ENCODE data around the gene FTO.

FTO gene

DNA sequence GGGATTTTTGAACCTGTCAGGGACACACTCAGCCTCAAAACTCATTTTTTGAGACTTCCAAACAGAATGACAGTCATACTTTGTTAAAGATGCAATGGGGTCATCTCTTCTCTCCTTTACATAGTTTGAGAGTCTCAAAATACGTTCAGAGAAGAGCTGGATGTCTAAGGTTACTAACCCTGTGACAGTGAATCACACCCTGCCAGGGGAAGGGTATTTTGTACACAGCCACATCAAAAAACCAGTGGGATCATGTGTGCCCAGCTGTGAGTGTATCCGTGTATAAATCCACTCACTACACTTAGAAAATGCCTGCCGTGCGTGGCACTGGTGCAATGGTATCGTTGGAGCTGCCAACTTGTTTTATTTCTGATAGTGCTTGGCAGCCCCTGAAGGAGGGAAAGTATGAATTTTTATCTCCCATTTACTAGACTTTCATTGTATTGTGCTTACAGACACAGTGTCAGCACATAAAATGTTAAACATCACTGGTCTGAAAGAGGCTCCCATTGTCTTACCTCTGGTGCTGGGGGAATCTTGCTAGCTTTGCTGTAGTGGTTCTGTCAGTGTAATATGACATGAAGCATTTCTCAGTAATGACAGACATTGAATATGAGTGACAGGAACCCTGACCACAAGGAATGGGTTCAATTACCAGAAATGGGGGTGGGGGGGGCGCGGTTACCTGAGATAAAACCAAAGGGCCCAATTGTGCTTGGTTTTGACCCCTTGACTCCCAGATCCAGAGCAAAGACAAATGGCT, 256.3 kb downstream of the FTO start:
- DNase-seq (ENCODE audit: low read depth in 1 of 2, low spot score in 1 of 2), result no peak

DNA sequence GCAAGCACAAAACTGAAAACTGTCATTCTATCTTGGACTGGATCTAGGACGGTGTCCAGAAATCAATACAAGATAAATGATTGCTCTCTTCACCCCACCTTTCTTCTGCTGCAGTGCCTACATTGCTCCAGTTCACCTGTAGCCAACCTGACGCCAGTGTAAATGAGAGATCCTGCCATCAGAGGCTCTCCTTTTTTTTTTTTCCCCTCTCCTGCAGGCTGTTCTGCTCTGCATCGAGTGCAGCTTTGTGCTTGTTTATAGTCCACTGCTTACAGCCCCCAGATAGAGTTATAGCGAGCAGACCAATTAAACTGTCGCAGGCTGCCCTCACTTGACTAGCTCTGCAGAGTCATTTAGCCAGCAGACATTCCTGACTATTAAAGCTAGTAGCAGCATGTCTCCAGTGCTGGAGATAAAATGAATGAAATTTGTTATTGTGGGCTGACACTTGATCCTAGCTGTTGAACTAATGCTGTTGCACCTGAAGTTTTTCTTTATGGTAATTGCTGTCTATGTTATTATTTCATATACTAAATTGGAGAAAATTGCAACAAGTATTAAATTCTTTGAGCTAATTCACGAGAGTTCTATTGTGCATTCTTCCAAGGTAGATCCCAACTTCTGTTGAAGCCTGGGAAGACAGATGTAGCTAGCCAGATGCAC, 257.1 kb downstream of the FTO start:
- no peak for DNase-seq (ENCODE audit: low read depth in 1 of 2, low spot score in 1 of 2)

- DNase-seq (ENCODE audit: low read depth in 1 of 2, low spot score in 1 of 2), result no peak
These were observed 258.1 kb downstream of the FTO start for GRCh38 chr16:53962041-53962440.

DNA sequence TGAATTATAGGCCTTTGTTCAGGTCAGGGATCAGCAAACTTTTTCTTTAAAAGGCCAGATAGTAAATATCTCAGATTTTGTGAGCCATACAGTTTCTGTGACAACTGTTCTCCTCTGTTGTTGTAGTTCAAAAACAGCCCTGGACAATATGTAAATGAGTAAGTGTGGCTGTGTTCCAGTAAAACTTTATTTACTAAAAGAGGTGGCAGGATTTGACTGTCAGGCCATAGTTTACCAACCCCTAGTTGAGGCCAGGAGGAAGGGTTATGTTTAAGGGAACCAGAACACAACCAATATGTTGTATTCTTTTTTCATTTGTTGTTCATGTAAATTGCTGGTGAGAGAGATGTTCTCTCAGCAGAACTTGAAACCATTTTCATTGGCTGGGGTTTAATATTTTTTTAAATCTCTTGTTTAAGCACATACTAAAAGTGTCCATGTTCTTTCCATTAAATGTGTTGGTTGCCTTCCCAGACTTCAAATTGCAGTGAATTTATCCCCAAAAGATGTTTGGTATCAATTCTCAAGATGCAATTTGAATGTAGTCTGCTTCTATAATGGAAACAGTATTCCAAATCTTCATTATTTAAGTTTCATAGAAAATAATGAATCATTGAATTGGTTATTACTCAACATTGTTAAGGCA, 260.3 kb downstream of the FTO start:
- no peak for DNase-seq (ENCODE audit: low read depth in 1 of 2, low spot score in 1 of 2)

DNA sequence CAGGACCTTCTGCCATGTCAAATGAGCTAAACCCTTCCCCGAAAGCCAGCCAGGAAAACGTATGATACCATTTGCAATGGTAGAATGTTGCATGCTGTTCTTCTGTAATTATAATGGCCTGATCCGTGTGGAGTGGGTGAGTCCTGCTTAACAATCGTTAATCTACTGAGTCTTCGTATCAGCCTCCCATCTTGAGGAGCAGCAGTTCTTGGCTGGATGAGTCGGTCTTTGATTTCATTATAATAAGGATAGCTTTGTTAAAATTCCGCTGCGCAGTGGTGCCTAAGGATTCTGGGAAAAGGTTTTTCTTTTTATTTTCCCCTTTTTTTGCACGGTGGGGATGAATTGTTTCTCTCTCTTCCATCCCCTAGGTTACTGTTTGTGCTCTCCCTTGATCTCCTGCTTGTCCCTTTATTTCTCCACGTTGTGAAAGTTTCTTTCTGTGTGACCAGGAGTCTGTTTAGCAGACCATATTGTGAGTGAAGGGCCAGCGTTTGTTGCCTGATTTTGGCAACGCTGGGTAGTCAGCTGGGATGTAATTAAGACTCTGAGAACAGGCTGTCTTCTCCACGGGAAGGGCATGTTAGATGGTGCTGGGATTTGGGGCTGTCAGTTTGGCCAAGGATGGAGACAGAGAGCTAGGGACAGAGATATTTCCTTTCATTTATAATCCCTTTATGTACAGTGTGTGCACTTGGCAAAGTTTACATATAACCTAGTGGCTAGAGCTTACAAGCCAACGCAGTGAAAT, 263.0 kb downstream of the FTO start:
- no peak for DNase-seq (ENCODE audit: low read depth in 1 of 2, low spot score in 1 of 2)

GRCh38 chr16:53967572-53967971, 263.6 kb downstream of the FTO start:
- DNase-seq (ENCODE audit: low read depth in 1 of 2, low spot score in 1 of 2), result no peak

- no peak for DNase-seq (ENCODE audit: low read depth in 1 of 2, low spot score in 1 of 2)
These were observed 264.5 kb downstream of the FTO start for GRCh38 chr16:53968454-53968853.

DNA sequence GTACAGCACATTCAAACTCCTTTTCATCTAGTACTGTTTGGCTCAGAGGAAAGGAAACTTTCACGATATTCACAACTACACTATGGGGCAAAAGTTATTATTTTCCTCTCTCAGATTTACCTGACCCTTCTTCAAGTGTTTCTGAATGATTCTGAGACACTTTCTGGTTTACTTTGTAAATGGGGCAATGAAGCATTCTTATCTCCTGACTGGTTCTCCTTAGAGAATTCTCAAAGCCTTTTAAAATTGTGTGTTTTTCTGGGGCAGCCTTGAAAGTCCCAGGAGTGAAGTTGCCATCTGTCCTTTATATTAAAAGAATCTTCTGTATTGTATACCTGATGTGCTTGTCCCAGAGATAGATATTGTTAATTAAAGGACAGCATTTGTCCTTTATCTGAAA, 264.9 kb downstream of the FTO start:
- DNase-seq (ENCODE audit: low read depth in 1 of 2, low spot score in 1 of 2), result no peak

GRCh38 chr16:53971616-53972015, 267.7 kb downstream of the FTO start:
- no peak for DNase-seq (ENCODE audit: low read depth in 1 of 2, low spot score in 1 of 2)

DNA sequence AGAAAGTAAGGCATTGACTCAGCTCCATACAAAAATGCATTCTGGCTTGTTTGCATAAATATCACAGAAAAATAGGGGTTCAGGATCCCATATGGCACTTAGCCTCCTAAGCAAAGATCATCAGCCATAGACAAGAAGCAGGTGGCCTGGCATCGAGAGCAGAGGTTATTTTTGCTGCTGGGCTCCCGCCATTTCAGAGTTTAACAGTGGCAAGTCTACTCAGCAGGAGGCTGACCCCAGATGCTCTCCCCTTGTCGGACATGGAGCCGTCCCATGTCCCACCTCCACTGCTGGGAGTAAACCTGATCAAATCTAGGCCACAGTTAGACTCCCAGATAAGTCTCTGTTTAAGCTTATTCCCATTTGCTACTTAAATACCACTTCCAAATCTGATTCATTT, 269.1 kb downstream of the FTO start:
- DNase-seq (ENCODE audit: low read depth in 1 of 2, low spot score in 1 of 2), result no peak

- DNase-seq (ENCODE audit: low read depth in 1 of 2, low spot score in 1 of 2), result no peak
These were observed 270.6 kb downstream of the FTO start for GRCh38 chr16:53974484-53975080.

- no peak for DNase-seq (ENCODE audit: low read depth in 1 of 2, low spot score in 1 of 2)
These were observed 276.7 kb downstream of the FTO start for GRCh38 chr16:53980675-53981074.

DNA sequence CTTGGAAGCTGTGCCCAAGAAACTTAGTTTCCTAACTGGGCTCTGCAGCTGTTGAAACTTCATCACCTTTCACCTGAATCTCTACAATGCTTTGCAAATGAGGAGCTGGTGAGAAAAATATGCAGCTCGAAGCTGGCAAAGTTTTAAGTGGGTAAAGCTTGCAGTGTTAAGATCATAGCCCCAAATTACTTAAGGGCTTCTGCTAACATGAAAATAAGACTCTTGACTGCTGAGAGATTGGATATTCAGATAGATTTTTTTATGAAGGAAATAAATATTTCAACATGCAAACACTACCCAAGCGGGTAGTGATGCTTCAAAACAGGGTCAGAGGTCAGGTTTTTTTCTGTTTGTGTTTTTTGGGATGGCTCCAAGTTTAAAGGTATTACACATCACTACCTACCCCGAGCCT, 278.7 kb downstream of the FTO start:
- DNase-seq (ENCODE audit: low read depth in 1 of 2, low spot score in 1 of 2), result no peak

DNA sequence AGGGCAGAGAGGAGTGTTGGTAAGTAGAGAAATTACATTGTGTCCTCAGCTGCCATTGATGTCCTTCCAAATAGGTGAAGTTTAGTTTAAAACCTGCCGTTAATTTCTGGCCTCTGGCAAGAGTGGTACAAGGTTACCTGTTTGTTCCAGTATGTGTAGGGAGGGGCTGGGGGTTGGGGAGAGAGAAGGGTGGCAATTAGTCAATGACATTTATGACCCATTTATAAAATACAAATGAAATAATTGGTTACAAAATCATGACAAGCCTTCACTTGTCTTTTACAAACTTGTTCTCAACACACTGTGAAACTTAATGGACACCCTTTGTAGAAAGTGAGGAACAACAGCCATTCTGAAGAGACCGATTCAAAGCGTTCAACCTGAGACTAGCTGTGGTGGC, 281.0 kb downstream of the FTO start:
- no peak for DNase-seq (ENCODE audit: low read depth in 1 of 2, low spot score in 1 of 2)

DNA sequence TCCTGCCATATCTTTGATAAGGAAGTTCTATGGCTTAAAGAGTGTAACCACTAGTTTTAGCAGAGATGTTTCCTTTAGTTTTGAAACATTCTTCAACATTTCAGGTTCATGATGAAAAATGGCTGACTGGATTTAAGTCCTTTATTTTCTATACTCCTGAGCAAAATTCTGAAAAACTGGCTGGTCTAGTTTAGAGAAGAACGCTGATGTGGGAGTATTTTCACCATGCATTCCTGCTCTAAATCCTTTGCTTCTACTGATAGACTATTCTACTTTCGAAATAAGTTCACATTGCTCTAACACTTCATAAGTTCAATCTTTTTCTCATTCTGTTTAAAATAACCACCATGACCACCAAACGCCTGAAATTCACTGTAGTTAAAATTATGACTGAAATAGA, 281.9 kb downstream of the FTO start:
- no peak for DNase-seq (ENCODE audit: low read depth in 1 of 2, low spot score in 1 of 2)

GRCh38 chr16:53986793-53987192, 282.8 kb downstream of the FTO start:
- DNase-seq (ENCODE audit: low read depth in 1 of 2, low spot score in 1 of 2), result no peak

DNA sequence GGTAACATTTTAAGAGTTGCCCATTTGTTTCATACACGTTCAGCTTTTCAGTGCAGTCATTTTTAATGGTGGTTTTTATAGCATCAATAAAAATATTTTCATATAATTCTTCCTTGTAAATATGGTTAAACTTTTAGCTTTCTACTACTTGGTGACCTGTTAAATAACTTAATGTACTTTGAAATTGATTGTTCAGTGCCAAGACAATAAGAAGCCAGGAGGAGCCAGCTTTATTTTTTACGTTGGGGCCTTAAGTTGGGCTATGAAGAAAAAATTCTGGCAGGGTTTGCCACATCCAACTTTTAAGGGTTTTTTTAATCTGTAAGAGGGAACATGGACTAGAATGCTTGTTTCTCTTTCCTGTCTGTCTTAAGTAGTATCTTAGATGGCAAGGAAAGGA, 284.2 kb downstream of the FTO start:
- DNase-seq (ENCODE audit: low read depth in 1 of 2, low spot score in 1 of 2), result no peak

DNA sequence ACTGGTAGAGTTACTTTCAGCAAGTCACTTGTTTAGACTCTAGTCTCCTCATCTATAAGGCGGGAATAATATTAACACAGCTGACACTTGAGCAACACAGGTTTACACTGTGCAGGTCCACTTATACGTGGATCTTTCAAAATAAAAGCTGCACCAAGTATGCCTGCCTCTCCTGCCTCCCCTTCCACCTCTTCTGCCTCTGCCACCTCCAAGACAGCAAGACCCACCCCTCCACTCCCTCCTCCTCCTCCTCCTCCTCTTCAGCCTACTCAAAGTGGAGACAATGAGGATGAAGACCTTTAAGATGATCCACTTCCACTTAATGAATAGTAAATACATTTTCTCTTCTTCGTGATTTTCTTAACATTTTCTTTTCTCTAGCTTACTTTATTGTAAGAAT, 285.6 kb downstream of the FTO start:
- no peak for DNase-seq (ENCODE audit: low read depth in 1 of 2, low spot score in 1 of 2)

DNA sequence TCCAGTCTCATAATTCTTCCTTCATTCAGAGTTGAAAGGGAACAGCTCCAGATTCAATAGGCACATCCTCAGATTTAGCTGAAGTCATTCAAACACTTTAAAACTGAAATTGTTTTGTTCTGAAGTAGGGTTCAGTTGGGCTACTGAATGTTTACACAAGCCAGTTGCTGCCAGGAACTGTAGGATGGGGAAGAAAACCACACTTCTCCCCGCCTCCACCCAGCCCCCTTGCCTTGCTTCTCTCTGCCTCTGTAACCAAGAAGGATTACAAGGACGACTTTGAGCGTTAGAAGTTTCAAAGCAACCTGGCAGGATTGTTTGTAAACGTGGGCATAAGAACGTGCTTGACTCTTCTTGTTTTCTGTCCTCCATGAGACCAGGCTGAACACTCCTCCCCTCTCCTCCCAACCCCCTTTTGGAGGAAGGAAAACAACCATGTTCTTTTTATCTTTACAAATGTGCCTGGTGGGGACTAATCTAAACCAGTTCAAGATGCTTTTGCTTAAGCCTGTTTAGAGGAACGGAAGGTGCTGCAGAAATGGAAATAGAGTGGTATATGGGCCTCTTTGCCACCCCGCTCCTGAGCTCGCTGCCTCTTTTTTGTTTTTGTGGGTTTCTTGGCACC, 287.9 kb downstream of the FTO start:
- no peak for DNase-seq (ENCODE audit: low read depth in 1 of 2, low spot score in 1 of 2)

- no peak for DNase-seq (ENCODE audit: low read depth in 1 of 2, low spot score in 1 of 2)
These were observed 291.4 kb downstream of the FTO start for GRCh38 chr16:53995378-53995777.

GRCh38 chr16:53996961-53997360, 293.0 kb downstream of the FTO start:
- no peak for DNase-seq (ENCODE audit: low read depth in 1 of 2, low spot score in 1 of 2)
